Measurements from ENCODE around the gene CACNA2D4. TPM values are rescaled to one million over a fixed set of nuclear protein-coding genes. Genes with fewer than 3 reads are reported as not detected.

CACNA2D4 gene
- total RNA-seq, 1 donor from 2014 or later: 0.87 TPM

- H3K4me1 Mint-ChIP-seq (ENCODE audit: unreplicated experiment): peaks cover 15% of the 10 kb centered on the region
- no peak for TF ChIP-seq CTCF (conservative IDR thresholded peaks at IDR 0.05)
- H3K27me3 Mint-ChIP-seq: peaks cover 14% of the 10 kb centered on the region
- H3K27ac Mint-ChIP-seq: no peak overlapping the region
- H3K4me3 Mint-ChIP-seq: no peak overlapping the region
- no peak for DNase-seq (ENCODE audit: extremely low spot score, unreplicated experiment)
- H3K36me3 Mint-ChIP-seq: peaks cover 49% of the 10 kb centered on the region
- H3K9me3 Mint-ChIP-seq: no peaks in the 10 kb centered on the region
Observed at GRCh38 chr12:1779783-1780182, 138.7 kb downstream of the CACNA2D4 start.

- Mint-ChIP-seq H3K36me3 (peaks cover 48% of the 10 kb centered on the region), H3K27me3 (peaks cover 14% of the 10 kb centered on the region), H3K4me3 (no peak overlapping the region), H3K9me3 (no peaks in the 10 kb centered on the region), H3K27ac (no peak overlapping the region), H3K4me1 (ENCODE audit: unreplicated experiment) (peaks cover 21% of the 10 kb centered on the region)
- no peak for DNase-seq (ENCODE audit: extremely low spot score, unreplicated experiment)
- no peak for TF ChIP-seq CTCF (conservative IDR thresholded peaks at IDR 0.05)
Observed at GRCh38 chr12:1778911-1779310, 139.5 kb downstream of the CACNA2D4 start.

GRCh38 chr12:1777798-1778197, 140.7 kb downstream of the CACNA2D4 start:
- H3K4me3 Mint-ChIP-seq: no peak overlapping the region
- TF ChIP-seq CTCF (conservative IDR thresholded peaks at IDR 0.05): no peak
- DNase-seq (ENCODE audit: extremely low spot score, unreplicated experiment): no peak
- peaks cover 24% of the 10 kb centered on the region for H3K4me1 Mint-ChIP-seq (ENCODE audit: unreplicated experiment)
- peaks cover 56% of the 10 kb centered on the region for H3K36me3 Mint-ChIP-seq
- H3K27ac Mint-ChIP-seq: no peak overlapping the region
- peaks cover 18% of the 10 kb centered on the region for H3K27me3 Mint-ChIP-seq
- no peaks in the 10 kb centered on the region for H3K9me3 Mint-ChIP-seq

GRCh38 chr12:1776170-1776921, 142.1 kb downstream of the CACNA2D4 start:
- TF ChIP-seq CTCF (conservative IDR thresholded peaks at IDR 0.05): no peak
- no peak for DNase-seq (ENCODE audit: extremely low spot score, unreplicated experiment)
- Mint-ChIP-seq H3K27ac (peak overlapping the region; percentile 37), H3K4me3 (peak overlapping the region; percentile 23), H3K4me1 (ENCODE audit: unreplicated experiment) (peaks cover 24% of the 10 kb centered on the region), H3K27me3 (peaks cover 18% of the 10 kb centered on the region), H3K9me3 (no peaks in the 10 kb centered on the region), H3K36me3 (peaks cover 54% of the 10 kb centered on the region)

GRCh38 chr12:1773937-1774655, 144.4 kb downstream of the CACNA2D4 start:
- Mint-ChIP-seq H3K27ac (no peak overlapping the region), H3K4me1 (ENCODE audit: unreplicated experiment) (peaks cover 24% of the 10 kb centered on the region), H3K27me3 (peaks cover 11% of the 10 kb centered on the region), H3K36me3 (peaks cover 48% of the 10 kb centered on the region), H3K9me3 (no peaks in the 10 kb centered on the region), H3K4me3 (no peak overlapping the region)
- TF ChIP-seq CTCF (conservative IDR thresholded peaks at IDR 0.05): no peak
- DNase-seq (ENCODE audit: extremely low spot score, unreplicated experiment): no peak
